Activated T-cell treated with anti-CD3 and anti-CD28 coated beads, Interleukin-2, amount 50 U/mL, for 1 hour (primary cell): Measurements from ENCODE around the gene POLA1.

ENCODE experiments used
- DNase-seq: peaks from one replicate; pipeline ENCODE4 v3.0.0-alpha.2; 2020

POLA1 gene

GRCh38 chrX:25012793-25013631, 319.3 kb downstream of the POLA1 start:
- DNase-seq: no peak

GRCh38 chrX:25013632-25014365, 320.1 kb downstream of the POLA1 start:
- DNase-seq: no peak

GRCh38 chrX:25014366-25014838, 320.7 kb downstream of the POLA1 start:
- DNase-seq: no peak

GRCh38 chrX:25015486-25016360, 322.0 kb downstream of the POLA1 start, which contains the start of gene ARX:
ARX (minus strand) TSS chrX:25015965; CDS start chrX:25015737, 228 bp downstream.
- no peak for DNase-seq

- no peak for DNase-seq
These were observed 322.6 kb downstream of the POLA1 start for GRCh38 chrX:25016361-25016671.

GRCh38 chrX:25016938-25017598, 323.4 kb downstream of the POLA1 start:
- DNase-seq: no peak

GRCh38 chrX:25017667-25018247, 324.0 kb downstream of the POLA1 start:
- no peak for DNase-seq

GRCh38 chrX:25018682-25019081, 325.0 kb downstream of the POLA1 start:
- DNase-seq: no peak

- no peak for DNase-seq
These were observed 326.1 kb downstream of the POLA1 start for GRCh38 chrX:25019707-25020390.

GRCh38 chrX:25020391-25020904, 326.7 kb downstream of the POLA1 start:
- DNase-seq: no peak

- DNase-seq: no peak
These were observed 327.3 kb downstream of the POLA1 start for GRCh38 chrX:25020905-25021449.

GRCh38 chrX:25022499-25023325, 329.0 kb downstream of the POLA1 start:
- DNase-seq: no peak

- DNase-seq: no peak
These were observed 330.2 kb downstream of the POLA1 start for GRCh38 chrX:25023908-25024307.

GRCh38 chrX:25025615-25026014, 331.9 kb downstream of the POLA1 start:
- no peak for DNase-seq

- no peak for DNase-seq
These were observed 332.9 kb downstream of the POLA1 start for GRCh38 chrX:25026576-25026975.

GRCh38 chrX:25028726-25029125, 335.0 kb downstream of the POLA1 start:
- no peak for DNase-seq

GRCh38 chrX:25029288-25029825, 335.6 kb downstream of the POLA1 start:
- no peak for DNase-seq

- DNase-seq: no peak
These were observed 341.2 kb downstream of the POLA1 start for GRCh38 chrX:25034889-25035288.

GRCh38 chrX:25039036-25039435, 345.3 kb downstream of the POLA1 start:
- no peak for DNase-seq

- no peak for DNase-seq
These were observed 349.5 kb downstream of the POLA1 start for GRCh38 chrX:25043192-25043591.
